Stimulated activated CD4-positive, alpha-beta T cell treated with anti-CD3 and anti-CD28 coated beads, Interleukin-1b, Interleukin-23, amount 100 ng/mL, for 4 hours (primary cell): ENCODE results near the gene QSOX1.

Experiments
- DNase-seq, 2 donors: peaks; one replicate each; pipeline ENCODE4 v3.0.0-alpha.2; 2020; ENCODE audit warnings: low read depth in 2 of 2

QSOX1 gene

GRCh38 chr1:180145446-180145845 lies 9.2 kb upstream of the QSOX1 start:
- no peak for DNase-seq

DNA sequence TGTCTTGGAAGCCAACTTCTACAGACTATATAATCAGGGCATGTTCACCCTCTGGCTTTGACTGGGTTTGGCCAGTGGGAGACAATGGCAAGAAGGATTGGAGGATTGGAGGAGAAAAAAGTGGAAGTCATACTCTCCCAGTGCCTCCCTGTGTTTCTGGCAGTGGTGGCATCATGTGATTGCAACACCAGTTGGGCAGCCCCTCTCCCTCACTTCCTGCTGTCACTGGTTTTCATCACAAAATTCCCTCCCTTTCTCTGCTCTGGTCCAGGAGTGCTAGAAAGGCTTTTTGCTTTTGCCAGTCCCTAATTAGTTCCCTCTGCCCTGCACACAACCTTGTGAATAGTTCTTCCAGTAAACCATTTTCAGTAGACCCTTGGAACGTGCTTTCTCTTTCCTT lies 3.7 kb upstream of the QSOX1 start:
- DNase-seq: no peak

GRCh38 chr1:180151508-180151907 lies 3.2 kb upstream of the QSOX1 start:
- no peak for DNase-seq

- DNase-seq: no peak
Measured at GRCh38 chr1:180152588-180152987, 2.1 kb upstream of the QSOX1 start.

- no peak for DNase-seq
Measured at GRCh38 chr1:180153032-180153431, 1.6 kb upstream of the QSOX1 start.

GRCh38 chr1:180154003-180154324 lies 705 bp upstream of the QSOX1 start:
- no peak for DNase-seq

- peak; percentile 14 to 18 for DNase-seq
Measured at GRCh38 chr1:180155182-180155682, 563 bp downstream of the QSOX1 start.

GRCh38 chr1:180156201-180156600 lies 1.5 kb downstream of the QSOX1 start:
- no peak for DNase-seq

- no peak for DNase-seq
Measured at GRCh38 chr1:180156631-180157091, 2.0 kb downstream of the QSOX1 start.

- no peak for DNase-seq
Measured at GRCh38 chr1:180157108-180157507, 2.4 kb downstream of the QSOX1 start.

GRCh38 chr1:180157576-180158057 lies 2.9 kb downstream of the QSOX1 start:
- no peak for DNase-seq

- no peak for DNase-seq
Measured at GRCh38 chr1:180158149-180159147, 3.8 kb downstream of the QSOX1 start.

- no peak for DNase-seq
Measured at GRCh38 chr1:180160357-180160756, 5.7 kb downstream of the QSOX1 start.

- no peak for DNase-seq
Measured at GRCh38 chr1:180163041-180163440, 8.4 kb downstream of the QSOX1 start.

DNA sequence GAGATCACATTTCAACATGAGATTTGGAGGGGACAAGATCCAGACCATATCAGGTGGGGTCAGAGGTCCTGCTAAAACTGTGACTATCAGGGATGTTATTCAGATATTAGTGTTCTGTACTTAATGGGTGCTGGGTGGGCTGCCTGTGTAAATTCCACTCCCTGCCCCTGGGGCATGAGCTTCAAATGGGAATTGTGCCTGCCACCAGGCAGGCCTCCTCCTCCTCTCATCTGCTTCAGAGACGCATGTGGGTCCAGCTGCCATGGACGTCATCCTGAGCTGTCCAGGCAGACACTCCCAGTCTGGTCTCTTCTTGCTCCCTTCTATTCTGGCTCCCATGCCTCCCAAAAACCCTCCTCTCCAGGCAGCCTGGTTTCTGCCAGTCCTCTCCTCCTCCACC lies 10.4 kb downstream of the QSOX1 start:
- DNase-seq: no peak

- no peak for DNase-seq
Measured at GRCh38 chr1:180165509-180166435, 11.1 kb downstream of the QSOX1 start.

DNA sequence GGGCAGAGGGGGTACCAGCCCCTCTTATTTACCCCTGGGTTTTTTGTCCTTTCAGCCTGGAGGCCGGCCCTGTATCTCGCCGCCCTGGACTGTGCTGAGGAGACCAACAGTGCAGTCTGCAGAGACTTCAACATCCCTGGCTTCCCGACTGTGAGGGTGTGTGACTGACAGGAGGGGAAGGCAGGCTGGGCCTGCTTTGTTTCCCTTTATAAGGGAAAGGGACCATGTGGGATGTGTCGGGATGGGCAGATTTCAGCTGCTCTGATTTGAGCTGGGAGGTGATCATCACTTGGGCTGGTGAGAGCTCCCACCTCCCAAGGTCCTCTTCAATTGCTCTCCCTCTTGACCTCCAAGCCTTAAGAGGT lies 11.7 kb downstream of the QSOX1 start:
- DNase-seq: no peak

DNA sequence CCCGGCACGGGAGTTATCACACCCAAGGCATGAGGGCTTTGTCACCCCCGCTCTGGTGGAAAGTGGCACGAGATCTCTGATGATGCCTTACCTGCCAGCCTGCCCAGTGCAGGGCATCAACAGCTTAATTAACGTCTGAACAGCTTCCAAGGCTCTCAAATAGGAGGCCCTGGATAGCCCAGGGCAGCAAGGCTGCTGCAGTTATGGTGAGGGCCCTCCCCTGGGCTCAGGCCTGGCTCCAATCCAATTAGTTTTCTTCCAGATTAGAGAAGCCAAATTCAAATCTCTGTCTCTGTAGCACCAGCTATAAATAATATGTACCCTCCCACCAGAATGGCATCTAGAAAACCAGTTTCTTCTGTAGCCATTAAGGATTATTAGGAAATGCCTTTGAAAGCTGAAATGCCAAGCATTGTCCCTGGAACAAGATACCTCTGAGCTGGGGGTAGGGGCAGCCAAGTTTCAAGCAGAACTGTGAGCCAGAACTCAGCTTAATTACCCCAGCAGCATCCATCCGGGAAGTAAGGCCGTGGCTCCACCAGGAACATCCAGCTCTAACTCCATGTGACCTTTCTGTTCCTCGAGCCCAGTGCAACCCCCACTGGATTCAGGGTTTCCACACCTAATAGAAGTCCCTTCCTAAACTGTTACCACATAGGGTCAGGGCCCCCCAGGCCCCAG lies 12.5 kb downstream of the QSOX1 start:
- no peak for DNase-seq

GRCh38 chr1:180167721-180168467 lies 13.2 kb downstream of the QSOX1 start:
- DNase-seq: no peak

DNA sequence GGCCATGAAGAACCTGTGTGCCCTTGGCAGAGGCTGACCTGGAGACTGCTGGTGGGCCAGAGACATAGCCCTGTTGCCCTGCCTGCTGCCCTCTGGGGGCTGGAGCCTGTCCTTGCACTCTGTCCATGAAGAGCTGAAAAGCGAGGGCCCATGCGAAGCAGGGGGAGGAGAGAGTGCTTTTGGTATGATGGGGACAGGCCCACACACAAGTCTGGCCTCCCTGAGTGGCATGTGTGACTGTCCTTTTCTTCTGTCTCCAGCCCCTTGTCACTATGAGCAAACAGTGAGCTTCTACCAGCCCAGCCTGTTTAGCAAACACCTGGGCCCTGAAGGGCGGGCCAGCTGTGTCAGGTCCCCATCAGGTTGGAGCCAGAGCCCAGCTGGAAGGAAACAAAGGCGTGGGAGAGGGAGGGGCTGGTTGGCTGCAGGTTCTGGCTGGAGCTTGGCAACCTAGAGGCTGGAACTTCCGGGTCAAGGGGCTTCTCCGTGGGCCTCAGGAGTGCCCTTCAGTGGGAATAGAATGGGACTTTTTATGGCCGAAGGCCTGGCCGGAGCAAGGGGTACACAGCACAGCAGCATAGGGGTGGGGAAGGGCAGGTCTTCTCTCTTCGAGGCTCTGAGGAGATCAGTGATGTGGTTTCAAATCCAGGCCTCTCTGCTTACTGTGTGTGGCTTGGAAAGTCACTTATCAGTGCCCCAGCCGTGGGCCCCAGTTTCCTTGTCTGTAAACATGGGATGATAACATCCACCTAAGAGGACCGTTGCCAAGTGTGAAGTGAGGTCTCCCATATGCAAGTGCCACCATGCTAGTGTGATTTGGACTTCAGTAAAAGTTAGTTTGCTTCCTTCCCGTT lies 14.3 kb downstream of the QSOX1 start:
- DNase-seq: no peak
